ENCODE results near the gene SKAP2.

The SKAP2 gene

GRCh38 chr7:26662646-26663045, 201.7 kb downstream of the SKAP2 start:
- no peak for DNase-seq (ENCODE audit: low read depth)

GRCh38 chr7:26659121-26659520, 205.3 kb downstream of the SKAP2 start:
- no peak for DNase-seq (ENCODE audit: low read depth)

- DNase-seq (ENCODE audit: low read depth) = no peak
Measured at GRCh38 chr7:26658389-26659084, 205.9 kb downstream of the SKAP2 start.

GRCh38 chr7:26657686-26658388, 206.6 kb downstream of the SKAP2 start:
- no peak for DNase-seq (ENCODE audit: low read depth)

GRCh38 chr7:26657206-26657641, 207.2 kb downstream of the SKAP2 start:
- no peak for DNase-seq (ENCODE audit: low read depth)

- DNase-seq (ENCODE audit: low read depth) = no peak
Measured at GRCh38 chr7:26656735-26657134, 207.7 kb downstream of the SKAP2 start.

GRCh38 chr7:26655781-26656180, 208.6 kb downstream of the SKAP2 start:
- DNase-seq (ENCODE audit: low read depth) = no peak

GRCh38 chr7:26653430-26654399, 210.7 kb downstream of the SKAP2 start:
- no peak for DNase-seq (ENCODE audit: low read depth)

- DNase-seq (ENCODE audit: low read depth) = no peak
Measured at GRCh38 chr7:26652401-26653100, 211.8 kb downstream of the SKAP2 start.

- no peak for DNase-seq (ENCODE audit: low read depth)
Measured at GRCh38 chr7:26650103-26650502, 214.3 kb downstream of the SKAP2 start.

- no peak for DNase-seq (ENCODE audit: low read depth)
Measured at GRCh38 chr7:26649388-26649787, 215.0 kb downstream of the SKAP2 start.

GRCh38 chr7:26648554-26648953, 215.8 kb downstream of the SKAP2 start:
- peak; percentile 36 for DNase-seq (ENCODE audit: low read depth)

GRCh38 chr7:26646336-26647048, 217.9 kb downstream of the SKAP2 start:
- DNase-seq (ENCODE audit: low read depth) = no peak

- DNase-seq (ENCODE audit: low read depth) = no peak
Measured at GRCh38 chr7:26645121-26645520, 219.3 kb downstream of the SKAP2 start.

- DNase-seq (ENCODE audit: low read depth) = no peak
Measured at GRCh38 chr7:26642416-26642815, 222.0 kb downstream of the SKAP2 start.

- no peak for DNase-seq (ENCODE audit: low read depth)
Measured at GRCh38 chr7:26639695-26640094, 224.7 kb downstream of the SKAP2 start.

GRCh38 chr7:26639111-26639510, 225.3 kb downstream of the SKAP2 start:
- no peak for DNase-seq (ENCODE audit: low read depth)

- no peak for DNase-seq (ENCODE audit: low read depth)
Measured at GRCh38 chr7:26638140-26638539, 226.2 kb downstream of the SKAP2 start.

- DNase-seq (ENCODE audit: low read depth) = no peak
Measured at GRCh38 chr7:26637610-26638009, 226.8 kb downstream of the SKAP2 start.

- DNase-seq (ENCODE audit: low read depth) = no peak
Measured at GRCh38 chr7:26636808-26637207, 227.6 kb downstream of the SKAP2 start.

- no peak for DNase-seq (ENCODE audit: low read depth)
Measured at GRCh38 chr7:26633557-26633956, 230.8 kb downstream of the SKAP2 start.
